Smooth muscle cell (in vitro differentiated cells): ENCODE results near the gene IL6ST. TPM values are rescaled to one million over a fixed set of nuclear protein-coding genes. Genes with fewer than 3 reads are reported as not detected.
"Not testable (repeated sequence)": the region's sequence is repeated elsewhere in the genome, so short reads cannot be mapped to it uniquely, and the experiment has no call there.

ENCODE experiments used
- DNase-seq: peaks from one replicate; lab custom pipeline; 2025; ENCODE audit not compliant: unreplicated experiment; lab: John Stamatoyannopoulos, UW
- H2AFZ ChIP-seq: fragments of 200-600 bp; sonication (generic); 2 replicates; pipeline ENCODE4 v1.6.0; 2016; ENCODE audit warnings: antibody characterized with exemption, low read depth, mild to moderate bottlenecking
- H3F3A ChIP-seq: fragments of 200-600 bp; sonication (generic); 2 replicates; pipeline ENCODE4 v1.6.0; 2017; ENCODE audit warnings: antibody characterized with exemption, low read depth
- H3K27ac ChIP-seq: fragments of 200-600 bp; sonication (generic); 2 replicates; pipeline ENCODE4 v1.5.1; 2016; ENCODE audit warnings: low read depth, mild to moderate bottlenecking
- H3K27me3 ChIP-seq: fragments of 200-600 bp; sonication (generic); 2 replicates; pipeline ENCODE4 v1.6.1; 2016; ENCODE audit warnings: low read depth, mild to moderate bottlenecking
- H3K36me3 ChIP-seq: fragments of 200-600 bp; sonication (generic); 2 replicates; pipeline ENCODE4 v1.5.1; 2016; ENCODE audit warnings: low read depth
- H3K4me1 ChIP-seq: fragments of 200-600 bp; sonication (generic); 2 replicates; pipeline ENCODE4 v1.5.1; 2016; ENCODE audit warnings: low read depth
- H3K4me2 ChIP-seq: fragments of 200-600 bp; sonication (generic); 2 replicates; pipeline ENCODE4 v1.6.0; 2016; ENCODE audit warnings: mild to moderate bottlenecking
- H3K4me3 ChIP-seq: fragments of 200-600 bp; sonication (generic); 2 replicates; pipeline ENCODE4 v1.5.1; 2016; ENCODE audit warnings: mild to moderate bottlenecking
- H3K79me2 ChIP-seq: fragments of 200-600 bp; sonication (generic); 2 replicates; pipeline ENCODE4 v1.6.0; 2016; ENCODE audit warnings: low read depth, mild to moderate bottlenecking
- H3K9ac ChIP-seq: fragments of 200-600 bp; sonication (generic); 2 replicates; pipeline ENCODE4 v1.6.0; 2016; ENCODE audit warnings: low read depth
- H3K9me3 ChIP-seq: fragments of 200-600 bp; sonication (generic); replicated peaks from 2 replicates; pipeline ENCODE4 v1.5.1; 2016; ENCODE audit warnings: low read depth
- H4K20me1 ChIP-seq: fragments of 200-600 bp; sonication (generic); 2 replicates; pipeline ENCODE4 v1.6.0; 2016; ENCODE audit warnings: low read depth
- WGBS: methylation state at CpG from one replicate; pipeline ENCODE4 v1.1.7; 2016; ENCODE audit warnings: low lambda C conversion rate; 5-methylcytosine and 5-hydroxymethylcytosine counted together
- polyA plus RNA-seq: library from polyadenylated mRNA; unstranded; fragments of >200 nt; fragmentation: Nextera tagmentation; extraction: Ambion mirVana; gene quantifications from 2 replicates; pipeline ENCODE4 v1.2.1, GENCODE V29; 2016
- total RNA-seq: library from RNA; depleted of rRNA; stranded (reverse); fragments of >200 nt; gene quantifications from 2 replicates; pipeline ENCODE4 v1.2.3, GENCODE V29; 2014
- TF ChIP-seq, protein P1 (sequence below): fragments of 200-600 bp; sonication (generic); IDR thresholded peaks from 2 replicates; pipeline ENCODE4 v1.5.1; 2017; ENCODE audit warnings: borderline replicate concordance, mild to moderate bottlenecking, antibody characterized with exemption; ENCODE audit not compliant: insufficient read depth, poor library complexity, severe bottlenecking

Gene IL6ST
- total and polyA plus RNA-seq, 2 experiments from 2014 or later, result 555 to 1,401 TPM

DNA sequence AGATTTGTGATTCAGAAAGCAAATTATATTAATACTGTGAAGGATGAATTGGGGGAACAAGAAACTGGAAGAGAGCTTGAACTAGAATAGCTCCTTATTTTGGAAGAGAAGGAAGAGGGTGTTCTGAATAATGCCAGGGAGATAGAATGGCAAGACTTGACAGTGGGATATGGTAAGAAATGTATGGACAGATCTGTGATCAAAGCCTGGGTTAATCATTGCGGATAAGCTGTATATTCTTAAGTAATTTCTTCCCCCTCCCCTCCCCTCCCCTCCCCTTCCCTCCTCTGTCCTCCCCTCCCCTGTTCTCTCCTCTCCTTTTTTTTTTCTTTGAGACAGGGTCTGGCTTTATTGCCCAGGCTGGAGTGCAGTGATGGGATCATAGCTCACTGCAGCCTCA, 10.1 kb upstream of the IL6ST start:
- TF ChIP-seq, protein P1, sequence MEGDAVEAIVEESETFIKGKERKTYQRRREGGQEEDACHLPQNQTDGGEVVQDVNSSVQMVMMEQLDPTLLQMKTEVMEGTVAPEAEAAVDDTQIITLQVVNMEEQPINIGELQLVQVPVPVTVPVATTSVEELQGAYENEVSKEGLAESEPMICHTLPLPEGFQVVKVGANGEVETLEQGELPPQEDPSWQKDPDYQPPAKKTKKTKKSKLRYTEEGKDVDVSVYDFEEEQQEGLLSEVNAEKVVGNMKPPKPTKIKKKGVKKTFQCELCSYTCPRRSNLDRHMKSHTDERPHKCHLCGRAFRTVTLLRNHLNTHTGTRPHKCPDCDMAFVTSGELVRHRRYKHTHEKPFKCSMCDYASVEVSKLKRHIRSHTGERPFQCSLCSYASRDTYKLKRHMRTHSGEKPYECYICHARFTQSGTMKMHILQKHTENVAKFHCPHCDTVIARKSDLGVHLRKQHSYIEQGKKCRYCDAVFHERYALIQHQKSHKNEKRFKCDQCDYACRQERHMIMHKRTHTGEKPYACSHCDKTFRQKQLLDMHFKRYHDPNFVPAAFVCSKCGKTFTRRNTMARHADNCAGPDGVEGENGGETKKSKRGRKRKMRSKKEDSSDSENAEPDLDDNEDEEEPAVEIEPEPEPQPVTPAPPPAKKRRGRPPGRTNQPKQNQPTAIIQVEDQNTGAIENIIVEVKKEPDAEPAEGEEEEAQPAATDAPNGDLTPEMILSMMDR, result no peak
- no peaks in the 10 kb centered on the region for H4K20me1 ChIP-seq
- H3K9me3 ChIP-seq, result no peaks in the 10 kb centered on the region
- H3K79me2 ChIP-seq, result no peaks in the 10 kb centered on the region
- DNase-seq, result no peak
- no peak overlapping the region for H3K27ac ChIP-seq
- no peaks in the 10 kb centered on the region for H3K27me3 ChIP-seq
- H3K4me1 ChIP-seq, result no peaks in the 10 kb centered on the region
- H3K9ac ChIP-seq, result no peak overlapping the region
- H3K4me2 ChIP-seq, result no peak overlapping the region
- H3F3A ChIP-seq, result peaks cover 4% of the 10 kb centered on the region
- 100% methylated on average over 1 of the region's 1 CpG for WGBS
- no peaks in the 10 kb centered on the region for H3K36me3 ChIP-seq
- H3K4me3 ChIP-seq, result no peak overlapping the region
- no peak overlapping the region for H2AFZ ChIP-seq

DNA sequence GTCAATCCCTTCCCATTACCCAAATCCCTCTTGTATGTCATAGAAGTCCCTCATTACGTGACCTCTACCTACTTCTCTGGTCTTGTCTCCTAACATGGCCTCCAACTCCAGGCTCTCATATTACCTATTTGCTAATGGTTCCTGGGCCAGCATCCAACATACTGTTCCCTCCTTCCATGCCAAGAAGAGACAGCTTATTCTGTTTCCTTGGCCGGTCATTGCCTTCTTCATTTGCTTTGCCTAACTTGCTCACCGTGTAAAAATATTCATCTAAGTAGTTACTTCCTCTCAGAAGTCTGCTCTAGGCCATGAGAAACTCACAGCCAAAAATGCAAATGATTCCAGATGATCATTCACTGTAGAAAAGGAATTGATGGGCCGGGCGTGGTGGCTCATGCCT, 8.9 kb upstream of the IL6ST start:
- Histone ChIP-seq H3K36me3 (no peaks in the 10 kb centered on the region), H3K9ac (no peak overlapping the region), H2AFZ (no peak overlapping the region), H3K79me2 (no peaks in the 10 kb centered on the region), H3K4me1 (no peaks in the 10 kb centered on the region), H4K20me1 (no peaks in the 10 kb centered on the region), H3F3A (peaks cover 4% of the 10 kb centered on the region), H3K4me2 (no peak overlapping the region), H3K4me3 (no peak overlapping the region), H3K27ac (no peak overlapping the region), H3K9me3 (no peaks in the 10 kb centered on the region), H3K27me3 (no peaks in the 10 kb centered on the region)
- WGBS, result 97% methylated on average over 5 of the region's 5 CpGs
- TF ChIP-seq, protein P1, result no peak
- DNase-seq, result no peak

DNA sequence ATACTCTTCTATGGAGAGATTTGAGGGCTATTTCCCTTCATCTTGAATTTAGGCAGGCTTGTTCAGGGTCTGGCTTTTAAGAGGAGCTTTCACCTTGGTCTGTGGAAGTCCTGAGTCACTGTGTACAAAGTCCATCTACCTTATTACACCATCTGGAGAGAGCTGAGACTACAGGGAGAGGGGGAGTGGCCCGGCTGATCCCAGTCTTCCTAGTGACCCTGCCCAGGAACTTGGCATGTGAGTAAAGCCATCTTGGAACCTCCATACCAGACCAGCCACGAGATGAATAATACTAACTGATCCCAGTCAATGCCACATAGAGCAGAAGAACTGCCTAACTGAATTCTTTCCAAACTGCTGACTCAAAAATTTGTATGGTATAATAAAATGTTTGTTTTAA, 8.4 kb upstream of the IL6ST start:
- H3K79me2 ChIP-seq, result no peaks in the 10 kb centered on the region
- WGBS, result 64% methylated on average over 2 of the region's 2 CpGs
- no peaks in the 10 kb centered on the region for H3K9me3 ChIP-seq
- H3K27me3 ChIP-seq, result no peaks in the 10 kb centered on the region
- no peaks in the 10 kb centered on the region for H4K20me1 ChIP-seq
- no peak overlapping the region for H2AFZ ChIP-seq
- H3K4me3 ChIP-seq, result no peak overlapping the region
- H3F3A ChIP-seq, result peaks cover 4% of the 10 kb centered on the region
- TF ChIP-seq, protein P1, result no peak
- no peak for DNase-seq
- H3K36me3 ChIP-seq, result no peaks in the 10 kb centered on the region
- peak overlapping the region; percentile 26 for H3K27ac ChIP-seq
- H3K4me1 ChIP-seq, result no peaks in the 10 kb centered on the region
- no peak overlapping the region for H3K9ac ChIP-seq
- no peak overlapping the region for H3K4me2 ChIP-seq

DNA sequence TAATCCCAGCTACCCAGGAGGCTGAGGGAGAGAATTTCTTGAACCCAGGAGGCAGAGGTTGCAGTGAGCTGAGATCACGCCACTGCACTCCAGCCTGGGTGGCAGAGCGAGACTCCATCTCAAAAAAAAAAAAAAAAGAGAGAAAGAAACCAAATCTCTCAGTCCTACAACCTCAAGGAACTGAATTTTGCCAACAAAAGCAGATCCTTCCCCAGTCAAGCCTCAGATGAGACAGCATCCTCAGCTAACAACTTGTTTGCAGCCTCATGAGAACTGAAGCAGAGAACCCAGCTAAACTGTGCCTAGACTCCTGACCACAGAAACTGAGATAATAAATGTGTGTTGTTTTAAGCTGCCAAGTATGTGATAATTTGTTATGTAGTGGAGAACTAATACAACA, 7.5 kb upstream of the IL6ST start:
- Histone ChIP-seq H3K36me3 (no peaks in the 10 kb centered on the region), H3K79me2 (no peaks in the 10 kb centered on the region), H3K4me1 (no peaks in the 10 kb centered on the region), H2AFZ (no peak overlapping the region), H3F3A (peaks cover 4% of the 10 kb centered on the region), H3K9ac (no peak overlapping the region), H4K20me1 (no peaks in the 10 kb centered on the region), H3K9me3 (no peaks in the 10 kb centered on the region), H3K27me3 (no peaks in the 10 kb centered on the region), H3K27ac (no peak overlapping the region), H3K4me2 (no peak overlapping the region), H3K4me3 (no peak overlapping the region)
- TF ChIP-seq, protein P1, result no peak
- WGBS, result 100% methylated on average over 1 of the region's 2 CpGs
- no peak for DNase-seq

DNA sequence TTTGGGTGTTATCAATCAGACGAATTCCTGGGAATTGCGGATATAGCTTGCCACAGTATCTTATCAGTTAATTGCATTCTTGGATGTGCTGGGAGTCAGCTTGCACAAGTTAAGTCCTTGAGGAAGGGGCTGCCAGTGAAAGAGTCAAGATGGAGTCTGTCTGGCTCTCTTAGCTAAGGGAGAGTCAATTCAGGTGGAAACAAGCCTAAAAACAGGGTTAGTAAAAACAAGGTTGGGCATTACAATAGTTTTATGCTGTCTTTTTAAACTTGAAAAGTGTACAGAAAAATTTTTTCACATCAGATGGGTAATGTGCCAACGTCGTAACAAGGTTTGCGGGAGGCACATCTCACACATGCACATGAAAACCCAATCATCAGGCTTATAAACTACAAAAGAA, 5.5 kb upstream of the IL6ST start:
- not testable (repeated sequence) for H3K4me3 ChIP-seq, H3K4me2 ChIP-seq, H3K9me3 ChIP-seq, H4K20me1 ChIP-seq, H3K9ac ChIP-seq, H2AFZ ChIP-seq, H3K36me3 ChIP-seq, H3K79me2 ChIP-seq, H3K27me3 ChIP-seq, H3K4me1 ChIP-seq, DNase-seq, H3K27ac ChIP-seq, H3F3A ChIP-seq
- 73% methylated on average over 5 of the region's 5 CpGs for WGBS
